ENCODE measurements around the gene NDE1. TPM values are rescaled to one million over a fixed set of nuclear protein-coding genes. Genes with fewer than 3 reads are reported as not detected.

The NDE1 gene
- total RNA-seq, 1 donor from 2014 or later: 55.0 TPM

- no peaks in the 10 kb centered on the region for H3K4me1 ChIP-seq
- H3K27ac ChIP-seq: no peak overlapping the region
Measured at GRCh38 chr16:15735610-15736009, 85.6 kb downstream of the NDE1 start.

GRCh38 chr16:15736529-15736928 lies 86.5 kb downstream of the NDE1 start:
- no peaks in the 10 kb centered on the region for H3K27me3 ChIP-seq
- peaks cover 4 to 30% of the 10 kb centered on the region in 2 donors for H3K36me3 ChIP-seq
- TF ChIP-seq CTCF (IDR thresholded peaks at IDR 0.05) (no peak), POLR2A (IDR thresholded peaks at IDR 0.05) (no peak), POLR2AphosphoS5 (IDR thresholded peaks at IDR 0.05; ENCODE audit: insufficient read depth in 1 of 2, low read depth in 1 of 2) (no peak)
- intact Hi-C loops (cut with DNase I): no loop called here
- DNase-seq (ENCODE audit: extremely low spot score in 2 of 2): no peak
- no peak overlapping the region for H3K4me3 ChIP-seq
- no peak overlapping the region for H3K27ac ChIP-seq
- no peaks in the 10 kb centered on the region for H3K9me3 ChIP-seq
- H3K4me1 ChIP-seq: no peaks in the 10 kb centered on the region

More at GRCh38 chr16:15735610-15736009, 85.6 kb downstream of the NDE1 start:
- Histone ChIP-seq H3K36me3 (peaks cover 4 to 20% of the 10 kb centered on the region in 2 donors), H3K9me3 (no peaks in the 10 kb centered on the region), H3K27me3 (no peaks in the 10 kb centered on the region), H3K4me3 (no peak overlapping the region)
- intact Hi-C loops (cut with DNase I): no loop called here
- TF ChIP-seq POLR2A (IDR thresholded peaks at IDR 0.05): no peak
- no peak for TF ChIP-seq POLR2AphosphoS5 (IDR thresholded peaks at IDR 0.05; ENCODE audit: insufficient read depth in 1 of 2, low read depth in 1 of 2)
- TF ChIP-seq CTCF (IDR thresholded peaks at IDR 0.05): no peak
- DNase-seq (ENCODE audit: extremely low spot score in 2 of 2): no peak

DNA sequence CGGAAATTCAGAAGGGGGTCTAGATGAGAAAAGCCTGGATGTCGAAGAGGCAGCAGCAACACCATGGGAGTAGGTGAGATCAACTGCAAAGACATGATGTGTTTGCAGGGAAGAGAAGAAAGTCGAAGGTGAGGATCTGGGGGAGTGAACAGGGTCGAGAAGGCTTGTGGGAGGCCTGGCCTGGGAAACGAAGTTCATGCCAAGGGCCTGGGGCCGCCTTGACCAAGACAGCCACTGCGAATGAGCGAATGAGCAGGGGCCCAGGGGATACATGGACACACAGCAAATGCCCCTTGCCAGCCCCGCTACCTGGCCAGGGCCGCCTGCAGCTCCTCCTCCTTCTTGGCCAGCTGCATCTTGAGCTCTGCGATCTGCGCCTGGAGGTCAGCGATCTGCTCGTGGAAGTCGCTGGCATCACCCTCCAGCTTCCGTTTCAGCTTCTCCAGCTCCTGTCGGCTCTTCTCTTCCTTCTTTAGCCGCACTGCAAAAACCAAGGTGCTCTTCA lies 87.1 kb downstream of the NDE1 start:
- H3K9me3 ChIP-seq: no peaks in the 10 kb centered on the region
- H3K27me3 ChIP-seq: no peaks in the 10 kb centered on the region
- intact Hi-C loops (cut with DNase I): no loop called here
- no peak overlapping the region for H3K27ac ChIP-seq
- TF ChIP-seq CTCF (IDR thresholded peaks at IDR 0.05) (no peak), POLR2AphosphoS5 (IDR thresholded peaks at IDR 0.05; ENCODE audit: insufficient read depth in 1 of 2, low read depth in 1 of 2) (no peak), POLR2A (IDR thresholded peaks at IDR 0.05) (no peak)
- H3K36me3 ChIP-seq: peaks cover 4 to 34% of the 10 kb centered on the region in 2 donors
- no peaks in the 10 kb centered on the region for H3K4me1 ChIP-seq
- H3K4me3 ChIP-seq: no peak overlapping the region
- no peak for DNase-seq (ENCODE audit: extremely low spot score in 2 of 2)

DNA sequence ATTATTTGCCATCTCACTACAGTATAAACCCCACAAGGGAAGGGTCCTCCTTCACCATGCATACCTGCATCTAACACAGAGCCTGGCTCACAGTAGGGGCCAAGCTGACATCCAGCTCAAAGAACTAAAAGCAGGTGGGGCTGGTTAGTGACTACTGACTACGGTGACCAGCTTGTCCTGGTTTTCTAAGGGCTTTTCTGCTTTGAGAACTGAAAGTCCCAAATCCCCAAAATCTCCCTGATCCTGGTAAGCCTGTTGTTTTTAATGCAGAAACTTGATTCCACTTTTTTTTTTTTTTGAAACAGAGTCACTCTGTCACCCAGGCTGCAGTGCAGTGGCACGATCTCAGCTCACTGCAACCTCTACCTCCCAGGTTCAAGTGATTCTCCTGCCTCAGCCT lies 89.4 kb downstream of the NDE1 start:
- no peak for DNase-seq (ENCODE audit: extremely low spot score in 2 of 2)
- Histone ChIP-seq H3K4me3 (no peak overlapping the region), H3K9me3 (no peaks in the 10 kb centered on the region), H3K4me1 (no peaks in the 10 kb centered on the region), H3K36me3 (peaks cover 4 to 43% of the 10 kb centered on the region in 2 donors), H3K27ac (no peak overlapping the region), H3K27me3 (no peaks in the 10 kb centered on the region)
- intact Hi-C loops (cut with DNase I): no loop called here
- TF ChIP-seq POLR2AphosphoS5 (IDR thresholded peaks at IDR 0.05; ENCODE audit: insufficient read depth in 1 of 2, low read depth in 1 of 2) (no peak), POLR2A (IDR thresholded peaks at IDR 0.05) (no peak)

DNA sequence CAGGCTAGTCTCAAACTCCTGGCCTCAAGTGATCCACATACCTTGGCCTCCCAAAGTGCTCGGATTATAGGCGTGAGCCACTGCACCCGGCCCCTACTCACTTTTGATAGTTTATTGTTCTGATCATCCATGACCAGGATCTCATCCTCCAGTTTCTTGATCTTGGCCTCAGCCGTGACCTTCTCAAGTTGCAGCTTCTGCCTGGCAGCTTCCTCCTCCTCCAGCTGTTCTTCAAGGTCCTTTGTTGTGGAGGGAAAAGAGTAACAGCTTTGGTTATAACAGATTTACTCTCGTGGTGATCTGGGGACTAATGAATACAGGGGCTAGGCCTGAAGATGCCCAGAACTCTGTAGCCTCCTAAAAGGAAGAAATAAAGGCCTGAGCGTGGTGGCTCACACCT lies 89.9 kb downstream of the NDE1 start:
- Histone ChIP-seq H3K27ac (no peak overlapping the region), H3K4me1 (no peaks in the 10 kb centered on the region), H3K9me3 (no peaks in the 10 kb centered on the region), H3K27me3 (no peaks in the 10 kb centered on the region), H3K36me3 (peaks cover 4 to 46% of the 10 kb centered on the region in 2 donors), H3K4me3 (no peak overlapping the region)
- intact Hi-C loops (cut with DNase I): no loop called here
- TF ChIP-seq CTCF (IDR thresholded peaks at IDR 0.05) (no peak), POLR2AphosphoS5 (IDR thresholded peaks at IDR 0.05; ENCODE audit: insufficient read depth in 1 of 2, low read depth in 1 of 2) (no peak), POLR2A (IDR thresholded peaks at IDR 0.05) (no peak)
- DNase-seq (ENCODE audit: extremely low spot score in 2 of 2): no peak
